BJ (cell line): ENCODE measurements around the gene VSTM2L. TPM values are rescaled to one million over a fixed set of nuclear protein-coding genes. Genes with fewer than 3 reads are reported as not detected.

Experiments
- CTCF ChIA-PET: fragments of 350-600 bp; formaldehyde crosslinking; extraction: SDS; loops from one replicate; lab custom pipeline; 2021; ENCODE audit warnings: antibody characterized with exemption, inconsistent platforms; lab: Yijun Ruan, JAX
- POLR2A ChIA-PET: fragments of 300-600 bp; sonication (Branson Sonifier 250); formaldehyde crosslinking; extraction: SDS; loops from one replicate; lab custom pipeline; 2021; ENCODE audit warnings: antibody characterized with exemption; lab: Charles Lee
- DNase-seq: peaks from one replicate; pipeline ENCODE4 v3.0.0-alpha.2; 2011; ENCODE audit warnings: low read depth
- H3K27me3 ChIP-seq: 2 replicates; pipeline ENCODE4 v1.6.0; 2011; ENCODE audit warnings: low read length; ENCODE audit not compliant: control insufficient read depth, insufficient read depth
- H3K36me3 ChIP-seq: 2 replicates; pipeline ENCODE4 v1.5.1; 2011; ENCODE audit warnings: low read length; ENCODE audit not compliant: control insufficient read depth, insufficient read depth
- H3K4me3 ChIP-seq: 2 replicates; pipeline ENCODE4 v1.5.1; 2011; ENCODE audit warnings: low read depth, mild to moderate bottlenecking, control low read depth, low read length
- polyA plus RNA-seq: library from polyadenylated mRNA; depleted of rRNA; stranded (reverse); fragments of >200 nt; gene quantifications from 2 replicates; pipeline ENCODE4 v1.2.3, GENCODE V29; 2011
- TF ChIP-seq, protein P1 (sequence below): IDR thresholded peaks from 2 replicates; pipeline ENCODE4 v1.5.1; 2011; ENCODE audit warnings: low read depth, mild to moderate bottlenecking, control low read depth, inconsistent platforms, low read length, moderate library complexity; ENCODE audit not compliant: insufficient read depth

The VSTM2L gene
- polyA plus RNA-seq, 1 experiment, result 1.2 TPM

DNA sequence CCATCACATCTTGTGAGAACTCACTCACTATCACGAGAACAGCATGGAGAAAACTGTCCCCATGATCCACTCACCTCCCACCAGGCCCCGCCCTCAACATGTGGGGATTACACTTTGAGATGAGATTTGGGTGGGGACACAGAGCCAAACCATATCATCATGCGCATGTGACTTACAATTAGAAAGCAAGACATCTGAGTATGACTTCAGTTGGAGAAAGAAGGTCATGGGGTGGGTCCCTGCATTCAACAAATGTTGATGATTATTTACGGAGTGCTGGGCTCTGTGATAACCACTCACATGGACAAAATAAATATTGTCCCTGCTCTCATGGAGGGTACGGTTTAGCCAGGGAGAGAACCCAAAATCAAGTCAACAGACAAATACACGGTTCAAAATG, 37.9 kb downstream of the VSTM2L start:
- H3K4me3 ChIP-seq, result no peak overlapping the region
- TF ChIP-seq, protein P1, sequence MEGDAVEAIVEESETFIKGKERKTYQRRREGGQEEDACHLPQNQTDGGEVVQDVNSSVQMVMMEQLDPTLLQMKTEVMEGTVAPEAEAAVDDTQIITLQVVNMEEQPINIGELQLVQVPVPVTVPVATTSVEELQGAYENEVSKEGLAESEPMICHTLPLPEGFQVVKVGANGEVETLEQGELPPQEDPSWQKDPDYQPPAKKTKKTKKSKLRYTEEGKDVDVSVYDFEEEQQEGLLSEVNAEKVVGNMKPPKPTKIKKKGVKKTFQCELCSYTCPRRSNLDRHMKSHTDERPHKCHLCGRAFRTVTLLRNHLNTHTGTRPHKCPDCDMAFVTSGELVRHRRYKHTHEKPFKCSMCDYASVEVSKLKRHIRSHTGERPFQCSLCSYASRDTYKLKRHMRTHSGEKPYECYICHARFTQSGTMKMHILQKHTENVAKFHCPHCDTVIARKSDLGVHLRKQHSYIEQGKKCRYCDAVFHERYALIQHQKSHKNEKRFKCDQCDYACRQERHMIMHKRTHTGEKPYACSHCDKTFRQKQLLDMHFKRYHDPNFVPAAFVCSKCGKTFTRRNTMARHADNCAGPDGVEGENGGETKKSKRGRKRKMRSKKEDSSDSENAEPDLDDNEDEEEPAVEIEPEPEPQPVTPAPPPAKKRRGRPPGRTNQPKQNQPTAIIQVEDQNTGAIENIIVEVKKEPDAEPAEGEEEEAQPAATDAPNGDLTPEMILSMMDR, result no peak
- ChIA-PET POLR2A (no interaction called here), CTCF (no interaction called here)
- no peak for DNase-seq
- no peaks in the 10 kb centered on the region; the same call in 1 of the 2 replicates for H3K27me3 ChIP-seq
- no peaks in the 10 kb centered on the region for H3K36me3 ChIP-seq

DNA sequence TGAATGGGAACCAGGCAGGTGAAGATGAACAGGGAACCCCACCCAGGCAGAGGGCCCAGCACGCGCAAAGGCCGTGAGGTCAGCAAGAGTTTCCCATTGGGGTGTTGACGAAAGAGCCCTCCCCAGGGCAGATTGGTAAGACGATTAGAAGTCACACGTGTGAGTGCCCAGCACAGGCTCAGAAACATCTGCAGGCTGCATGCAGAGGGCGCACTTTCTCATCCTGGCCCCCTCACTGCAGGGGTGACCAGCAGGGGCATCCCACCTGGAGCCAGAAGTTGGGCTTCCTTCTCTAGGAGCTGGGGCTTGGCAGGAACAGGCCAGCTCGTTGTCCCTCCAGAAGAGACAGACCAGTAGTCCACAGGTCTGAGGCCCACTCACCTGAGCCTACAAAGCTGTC, 38.4 kb downstream of the VSTM2L start:
- CTCF ChIA-PET, result no interaction called here
- H3K4me3 ChIP-seq, result no peak overlapping the region
- H3K36me3 ChIP-seq, result no peaks in the 10 kb centered on the region
- POLR2A ChIA-PET, result no interaction called here
- TF ChIP-seq, protein P1, result no peak
- H3K27me3 ChIP-seq, result peaks cover 2% of the 10 kb centered on the region
- no peak for DNase-seq

DNA sequence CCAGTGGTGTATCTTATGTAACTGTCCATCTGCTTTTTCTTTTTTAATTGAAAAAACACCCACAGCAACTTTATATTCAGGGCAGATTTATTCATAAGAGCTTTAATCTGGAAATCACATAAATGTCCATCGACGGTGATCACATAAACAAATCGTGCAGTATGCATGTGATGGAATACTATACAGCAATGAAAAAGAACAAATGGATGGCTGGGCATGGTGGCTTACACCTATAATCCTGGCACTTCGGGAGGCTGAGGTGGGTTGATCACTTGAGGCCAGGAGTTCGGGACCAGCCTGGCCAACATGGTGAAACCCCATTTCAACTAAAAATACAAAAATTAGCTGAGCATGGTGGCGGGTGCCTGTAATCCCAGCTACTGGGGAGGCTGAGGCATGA, 39.1 kb downstream of the VSTM2L start:
- ChIA-PET POLR2A (no interaction called here), CTCF (no interaction called here)
- DNase-seq, result no peak
- Histone ChIP-seq H3K27me3 (peaks cover 3% of the 10 kb centered on the region), H3K4me3 (no peak overlapping the region), H3K36me3 (no peaks in the 10 kb centered on the region)
- TF ChIP-seq, protein P1, result no peak

DNA sequence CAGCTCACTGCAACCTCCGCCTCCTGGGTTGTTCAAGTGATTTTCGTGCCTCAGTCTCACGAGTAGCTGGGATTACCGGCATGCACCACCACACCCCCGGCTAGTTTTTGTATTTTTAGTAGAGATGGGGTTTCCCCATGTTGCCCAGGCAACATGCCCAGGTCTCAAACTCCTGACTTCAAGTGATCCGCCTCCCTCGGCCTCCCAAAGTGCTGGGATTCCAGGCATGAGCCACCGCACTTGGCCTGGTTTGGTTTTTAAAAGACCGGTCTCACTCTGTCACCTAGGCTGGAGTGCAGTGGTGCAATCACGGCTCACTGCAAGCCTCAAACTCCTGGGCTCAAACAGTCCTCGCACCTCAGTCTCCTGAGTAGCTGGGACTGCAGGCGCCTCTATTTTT, 40.1 kb downstream of the VSTM2L start:
- TF ChIP-seq, protein P1, result no peak
- ChIA-PET CTCF (interaction anchor here (0.7 kb wide), 1 partner anchor 70 kb away, joined by 3 read pairs; no protein-coding TSS in a partner anchor), POLR2A (no interaction called here)
- DNase-seq, result no peak
- Histone ChIP-seq H3K36me3 (no peaks in the 10 kb centered on the region), H3K4me3 (no peak overlapping the region), H3K27me3 (peaks cover 5% of the 10 kb centered on the region)

DNA sequence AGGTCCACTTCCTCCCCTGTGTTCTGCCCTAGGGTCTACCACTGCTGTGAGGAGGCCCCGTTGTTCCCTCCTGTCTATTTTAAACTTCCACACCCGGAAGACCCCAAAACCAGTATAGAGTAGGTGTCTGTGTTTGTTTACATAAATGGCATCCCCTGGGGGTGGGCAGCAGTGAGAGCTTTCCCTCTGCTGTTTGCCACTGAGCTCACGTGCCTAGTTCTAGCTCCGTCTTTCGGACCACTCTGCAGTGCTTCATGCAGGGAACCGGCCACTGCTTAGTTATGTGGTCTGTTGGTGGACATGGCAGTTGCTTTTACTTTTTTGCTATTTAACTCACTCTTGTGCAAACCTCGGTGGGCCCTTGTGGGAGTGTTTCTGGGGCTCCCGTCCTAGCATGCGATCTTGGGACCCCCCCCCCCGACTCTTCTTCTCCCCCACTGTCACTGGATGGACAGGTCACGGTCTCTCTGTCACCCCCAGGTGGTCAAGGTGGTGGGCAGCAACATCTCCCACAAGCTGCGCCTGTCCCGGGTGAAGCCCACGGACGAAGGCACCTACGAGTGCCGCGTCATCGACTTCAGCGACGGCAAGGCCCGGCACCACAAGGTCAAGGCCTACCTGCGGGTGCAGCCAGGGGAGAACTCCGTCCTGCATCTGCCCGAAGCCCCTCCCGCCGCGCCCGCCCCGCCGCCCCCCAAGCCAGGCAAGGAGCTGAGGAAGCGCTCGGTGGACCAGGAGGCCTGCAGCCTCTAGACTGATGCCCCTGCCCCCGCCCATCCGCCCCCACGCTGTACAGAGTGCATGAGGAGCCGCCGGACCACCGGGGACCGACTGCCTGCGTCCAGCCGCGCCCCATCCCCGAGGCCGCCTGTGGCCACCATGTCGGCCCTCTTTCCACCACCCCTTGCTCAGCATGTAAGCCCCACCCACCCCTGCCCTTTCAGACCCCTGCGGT, 40.9 kb downstream of the VSTM2L start:
- ChIA-PET CTCF (interaction anchor here (0.7 kb wide), 1 partner anchor 69 kb away, joined by 3 read pairs; no protein-coding TSS in a partner anchor), POLR2A (no interaction called here)
- H3K36me3 ChIP-seq, result no peaks in the 10 kb centered on the region
- H3K27me3 ChIP-seq, result peaks cover 5% of the 10 kb centered on the region
- TF ChIP-seq, protein P1, result no peak
- no peak overlapping the region for H3K4me3 ChIP-seq
- no peak for DNase-seq
